Cerebellar cortex (tissue), 1 donor: ENCODE measurements around the gene RND2.
"Not testable (repeated sequence)": the region's sequence is repeated elsewhere in the genome, so short reads cannot be mapped to it uniquely, and the experiment has no call there.

Source experiments
- DNase-seq: peaks from one replicate; pipeline ENCODE4 v3.0.0-alpha.2; 2015; ENCODE audit warnings: low spot score

RND2 gene

DNA sequence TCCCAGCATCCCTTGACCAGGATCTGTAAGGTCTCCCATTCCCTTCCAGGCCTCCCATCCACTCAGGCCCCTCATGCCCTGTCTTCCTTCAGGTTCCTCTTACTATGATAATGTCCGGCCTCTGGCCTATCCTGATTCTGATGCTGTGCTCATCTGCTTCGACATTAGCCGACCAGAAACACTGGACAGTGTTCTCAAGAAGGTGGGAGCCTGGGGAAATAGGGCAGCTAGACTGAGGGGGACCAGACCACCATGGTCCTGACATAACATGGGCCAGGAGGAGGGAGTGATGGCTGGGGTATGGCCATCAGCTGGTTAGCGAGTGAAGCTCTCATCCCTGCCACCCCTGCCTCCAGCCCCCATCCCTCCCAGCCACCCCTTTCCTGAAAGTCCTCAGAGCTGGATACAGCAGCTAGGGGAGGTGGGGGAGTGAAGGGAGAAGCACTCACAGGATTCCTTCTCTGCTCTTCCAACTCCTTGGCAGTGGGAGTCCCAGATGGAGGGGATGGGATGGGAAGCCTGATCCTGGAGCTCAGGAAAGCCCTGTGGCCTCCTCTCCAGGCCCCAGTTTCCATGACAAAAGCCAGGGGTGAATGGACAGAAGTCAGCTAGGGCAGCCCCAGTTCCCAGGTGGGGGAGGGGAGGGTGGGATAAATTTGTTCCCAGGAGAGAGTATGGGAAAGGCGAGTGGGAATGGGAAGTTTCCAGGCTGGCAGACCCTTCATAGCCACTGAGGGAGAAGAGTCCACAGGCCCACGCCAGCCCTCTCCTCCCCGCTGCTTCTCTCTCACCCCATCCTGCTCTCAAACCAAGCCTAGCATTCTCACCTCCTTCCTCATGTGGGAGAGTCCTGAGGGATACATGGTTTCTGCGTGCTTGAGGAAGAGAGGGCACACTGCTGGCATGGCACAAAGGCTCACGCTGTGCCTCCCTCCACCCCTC is 2.3 kb downstream of the RND2 start:
- DNase-seq, result no peak

- DNase-seq, result no peak
Observed at GRCh38 chr17:43028221-43028861, 3.3 kb downstream of the RND2 start.

- DNase-seq, result no peak
Observed at GRCh38 chr17:43030137-43030767, 5.2 kb downstream of the RND2 start.

- DNase-seq, result no peak
Observed at GRCh38 chr17:43031666-43032065, 6.6 kb downstream of the RND2 start.

DNA sequence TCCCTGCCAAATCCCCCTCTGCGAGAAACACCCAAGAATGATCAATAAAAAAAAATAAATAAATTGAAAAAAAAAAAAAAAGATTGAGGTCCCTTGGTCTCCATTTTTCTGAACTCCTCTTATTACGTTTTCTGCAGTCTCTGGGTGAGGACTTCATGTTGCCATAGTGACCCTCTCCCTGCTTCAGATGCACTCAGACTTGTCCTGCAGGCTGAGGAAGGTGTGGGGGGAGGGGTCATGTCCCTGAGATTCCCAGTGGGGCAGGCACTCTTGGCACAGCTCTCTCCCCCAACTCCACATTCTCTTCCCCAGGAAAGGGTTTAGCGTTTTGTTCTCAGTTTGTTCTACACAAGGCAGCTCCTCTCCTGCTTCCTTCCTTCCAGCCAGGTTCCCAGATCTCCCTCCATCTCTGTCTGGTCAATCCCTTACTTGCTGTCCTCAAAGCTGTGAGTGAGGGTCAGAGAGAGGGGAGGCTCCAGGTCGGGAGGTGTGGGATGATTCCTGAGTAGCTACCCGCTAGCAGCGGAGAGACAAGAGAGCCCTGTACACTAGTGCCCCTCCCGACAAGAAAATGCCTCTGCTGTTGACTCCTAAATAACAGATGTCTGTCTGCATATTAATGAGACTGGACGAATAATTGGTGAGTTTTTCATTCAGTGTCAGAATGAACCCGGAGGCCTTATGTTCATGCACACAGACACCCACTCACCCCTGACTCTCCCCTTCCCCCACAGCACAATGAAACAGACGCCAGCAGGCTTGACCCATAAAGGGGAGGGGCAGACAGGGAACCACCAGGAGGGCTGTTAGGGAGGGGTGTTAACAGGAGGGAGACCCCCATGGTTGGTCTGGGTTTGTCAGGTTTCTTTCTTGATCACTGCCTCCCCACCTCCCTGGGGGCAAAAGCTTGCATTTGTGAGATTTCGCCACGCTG is 9.2 kb downstream of the RND2 start:
- DNase-seq, result no peak

DNA sequence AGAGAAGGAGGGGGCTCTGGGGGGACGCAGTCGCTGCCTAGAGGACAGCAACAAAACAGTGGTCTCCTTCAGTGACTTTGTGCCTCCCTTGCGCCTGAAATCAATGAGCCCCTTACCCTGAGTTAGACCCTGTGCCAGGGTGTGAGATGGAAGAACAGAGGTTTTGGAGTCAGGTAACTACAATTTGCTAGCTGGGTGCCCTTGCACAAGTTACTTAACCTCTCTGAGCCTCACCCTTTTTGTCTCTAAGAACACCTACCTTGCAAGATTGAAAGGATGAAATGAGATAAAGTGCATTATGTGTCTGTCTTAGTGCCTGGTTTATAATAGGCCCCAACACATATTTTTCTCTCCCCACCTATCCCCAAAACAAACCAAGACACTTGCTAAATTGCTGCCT is 9.9 kb downstream of the RND2 start:
- no peak for DNase-seq

- no peak for DNase-seq
Observed at GRCh38 chr17:43039646-43040045, 14.6 kb downstream of the RND2 start.

GRCh38 chr17:43040655-43041054 is 15.6 kb downstream of the RND2 start:
- no peak for DNase-seq

- no peak for DNase-seq
Observed at GRCh38 chr17:43042025-43042628, 17.1 kb downstream of the RND2 start.

DNA sequence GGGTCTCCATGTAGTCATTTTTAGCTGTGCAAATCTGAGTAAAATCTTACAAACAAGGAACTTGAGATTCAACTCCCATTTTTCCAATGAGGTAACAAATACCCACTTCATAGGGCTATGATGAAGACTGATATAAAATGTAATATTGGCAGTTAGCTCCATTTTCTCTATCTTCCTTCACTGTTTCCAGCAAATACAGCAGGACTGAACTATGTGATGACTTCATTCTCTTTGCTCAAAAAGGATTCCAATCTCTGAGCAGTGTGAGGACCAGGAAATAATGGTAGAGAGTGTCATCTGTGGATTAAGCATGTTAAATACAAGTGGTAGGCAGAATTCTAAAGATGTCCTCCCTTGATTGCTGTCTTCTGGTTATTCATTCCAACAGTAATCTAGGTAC is 18.3 kb downstream of the RND2 start:
- no peak for DNase-seq

DNA sequence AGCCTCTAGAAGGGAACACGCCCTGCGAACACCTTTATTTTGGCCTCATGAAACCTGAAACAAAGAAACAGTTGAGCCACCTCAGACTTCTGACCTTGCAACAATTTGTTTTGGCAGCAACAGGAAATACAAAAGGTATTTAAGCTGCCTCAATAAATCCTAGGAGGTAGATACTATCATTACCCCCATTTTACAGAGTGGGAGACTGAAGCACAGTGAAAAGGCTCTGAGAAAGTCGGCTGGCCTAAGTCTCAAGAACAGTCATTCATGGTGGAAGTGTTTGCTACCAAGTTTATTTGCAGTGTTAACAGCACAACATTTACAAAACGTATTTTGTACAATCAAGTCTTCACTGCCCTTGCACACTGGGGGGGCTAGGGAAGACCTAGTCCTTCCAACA is 19.0 kb downstream of the RND2 start:
- no peak for DNase-seq

DNA sequence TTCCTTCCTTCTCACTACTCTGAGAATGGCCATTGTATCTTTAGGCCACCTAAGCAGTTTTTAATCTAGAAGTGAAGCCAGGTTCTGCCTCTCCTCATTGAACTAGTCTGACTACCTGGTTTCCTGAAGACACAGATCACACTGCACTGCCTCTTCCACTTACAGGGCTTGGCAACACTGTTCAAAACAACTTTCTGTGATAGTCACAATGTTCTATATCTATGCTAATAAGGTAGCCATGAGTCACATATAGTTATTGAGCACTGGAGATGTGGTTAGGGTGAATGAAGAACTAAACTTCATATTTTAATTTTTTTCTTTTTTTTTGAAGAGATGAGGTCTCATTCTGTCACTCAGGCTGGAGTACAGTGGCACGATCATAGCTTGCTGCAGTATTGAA is 26.9 kb downstream of the RND2 start:
- DNase-seq, result no peak

- not testable (repeated sequence) for DNase-seq
Observed at GRCh38 chr17:43053008-43053407, 28.0 kb downstream of the RND2 start.

GRCh38 chr17:43056051-43056450 is 31.0 kb downstream of the RND2 start:
- no peak for DNase-seq

DNA sequence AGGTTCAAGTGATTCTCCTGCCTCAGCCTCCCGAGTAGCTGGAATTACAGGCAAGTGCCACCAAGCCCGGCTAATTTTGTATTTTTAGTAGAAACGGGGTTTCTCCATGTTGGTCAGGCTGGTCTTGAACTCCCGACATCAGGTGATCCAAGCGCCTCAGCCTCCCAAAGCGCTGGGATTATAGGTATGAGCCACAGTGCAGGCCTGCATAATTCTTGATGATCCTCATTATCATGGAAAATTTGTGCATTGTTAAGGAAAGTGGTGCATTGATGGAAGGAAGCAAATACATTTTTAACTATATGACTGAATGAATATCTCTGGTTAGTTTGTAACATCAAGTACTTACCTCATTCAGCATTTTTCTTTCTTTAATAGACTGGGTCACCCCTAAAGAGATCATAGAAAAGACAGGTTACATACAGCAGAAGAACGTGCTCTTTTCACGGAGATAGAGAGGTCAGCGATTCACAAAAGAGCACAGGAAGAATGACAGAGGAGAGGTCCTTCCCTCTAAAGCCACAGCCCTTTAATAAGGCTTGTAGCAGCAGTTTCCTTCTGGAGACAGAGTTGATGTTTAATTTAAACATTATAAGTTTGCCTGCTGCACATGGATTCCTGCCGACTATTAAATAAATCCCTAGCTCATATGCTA is 38.1 kb downstream of the RND2 start:
- no peak for DNase-seq

GRCh38 chr17:43068570-43069367 is 43.7 kb downstream of the RND2 start:
- no peak for DNase-seq

DNA sequence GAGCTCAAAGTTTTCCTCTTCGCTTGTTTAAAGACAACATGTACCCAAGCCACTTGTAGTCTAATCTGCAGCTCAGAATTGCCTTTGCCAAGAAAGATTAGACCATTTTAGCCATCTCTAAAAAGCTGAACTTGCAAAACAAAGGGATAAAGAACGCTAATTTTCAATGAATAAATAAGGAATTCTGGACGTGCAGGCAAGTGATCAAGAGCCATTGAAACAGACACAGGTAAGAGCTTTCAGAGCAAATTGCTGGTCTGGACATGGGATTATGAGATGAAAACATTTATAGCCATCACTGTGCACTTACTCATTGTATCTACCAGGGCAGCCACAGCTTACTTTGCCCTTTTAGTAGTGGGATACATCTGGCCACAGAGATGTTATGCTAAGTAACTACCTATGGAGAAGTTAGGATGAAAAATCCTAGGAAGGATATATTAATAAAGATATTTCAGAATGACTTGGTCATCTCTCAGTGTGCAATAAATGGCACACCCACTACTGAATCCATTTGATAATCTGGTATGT is 44.4 kb downstream of the RND2 start:
- DNase-seq, result no peak

DNA sequence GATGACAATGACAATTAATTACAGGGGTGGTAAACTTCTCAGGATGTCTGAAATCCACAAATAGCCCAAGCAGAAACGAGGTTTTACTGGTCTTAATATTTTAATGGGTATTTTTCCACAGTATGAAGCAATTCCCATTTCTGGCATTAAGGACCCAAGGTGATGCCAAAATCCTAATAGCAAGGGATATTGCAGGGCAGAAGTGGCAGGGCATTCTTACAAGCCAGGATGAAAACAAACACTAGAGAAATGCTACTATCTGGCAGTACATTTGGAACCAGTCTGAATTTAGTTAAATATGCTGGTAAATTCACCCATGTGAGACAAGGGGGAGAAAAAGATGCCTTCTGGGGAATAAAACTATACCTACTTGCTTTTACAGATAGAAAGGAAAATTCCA is 45.2 kb downstream of the RND2 start:
- no peak for DNase-seq

DNA sequence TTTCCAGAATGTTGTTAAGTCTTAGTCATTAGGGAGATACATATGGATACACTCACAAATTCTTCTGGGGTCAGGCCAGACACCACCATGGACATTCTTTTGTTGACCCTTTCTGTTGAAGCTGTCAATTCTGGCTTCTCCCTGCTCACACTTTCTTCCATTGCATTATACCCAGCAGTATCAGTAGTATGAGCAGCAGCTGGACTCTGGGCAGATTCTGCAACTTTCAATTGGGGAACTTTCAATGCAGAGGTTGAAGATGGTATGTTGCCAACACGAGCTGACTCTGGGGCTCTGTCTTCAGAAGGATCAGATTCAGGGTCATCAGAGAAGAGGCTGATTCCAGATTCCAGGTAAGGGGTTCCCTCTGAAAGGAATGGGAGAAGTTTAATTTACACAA is 45.8 kb downstream of the RND2 start:
- DNase-seq, result no peak

DNA sequence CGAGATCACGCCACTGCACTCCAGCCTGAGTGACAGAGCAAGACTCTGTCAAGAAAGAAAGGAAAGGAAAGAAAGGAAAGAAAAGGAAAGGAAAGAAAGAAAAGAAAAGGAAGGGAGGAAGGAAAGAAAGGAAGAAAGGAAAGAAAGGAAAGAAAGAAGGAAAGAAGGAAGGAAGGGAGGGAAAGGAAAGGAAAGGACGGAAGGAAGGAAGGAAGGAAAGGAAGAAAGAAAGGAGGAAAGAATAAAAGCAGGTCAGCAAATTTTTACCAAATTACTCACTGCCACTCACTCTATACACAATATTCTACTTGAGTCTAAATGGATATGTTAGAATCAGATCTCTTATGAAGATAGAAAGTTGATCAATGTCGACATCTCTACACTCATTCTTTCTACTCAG is 49.8 kb downstream of the RND2 start:
- no peak for DNase-seq
